LoVo (cell line): ENCODE measurements around the gene EDRF1.

ENCODE experiments used
- DNase-seq: peaks from one replicate; pipeline ENCODE4 v3.0.0-alpha.2; 2016; ENCODE audit warnings: low spot score

EDRF1 gene

DNA sequence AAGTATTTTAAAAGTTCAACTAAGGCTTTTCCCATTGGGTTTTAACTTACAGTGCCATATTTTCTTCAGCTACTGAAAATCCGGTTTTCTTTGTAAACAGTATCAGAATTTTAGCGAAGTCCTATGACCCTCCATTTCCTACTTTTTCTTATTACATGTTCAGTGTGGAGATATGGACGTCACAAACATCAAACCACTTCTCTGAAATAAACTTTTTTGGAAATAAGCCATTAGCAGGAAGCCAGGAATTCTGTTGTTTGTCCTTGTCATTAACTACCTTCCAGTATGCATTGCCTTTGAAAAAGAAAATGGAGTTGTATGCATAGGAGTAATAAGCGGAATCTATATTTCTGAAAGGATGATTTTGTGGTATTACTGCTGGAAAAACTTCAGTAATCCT is 47.0 kb downstream of the EDRF1 start:
- no peak for DNase-seq

DNA sequence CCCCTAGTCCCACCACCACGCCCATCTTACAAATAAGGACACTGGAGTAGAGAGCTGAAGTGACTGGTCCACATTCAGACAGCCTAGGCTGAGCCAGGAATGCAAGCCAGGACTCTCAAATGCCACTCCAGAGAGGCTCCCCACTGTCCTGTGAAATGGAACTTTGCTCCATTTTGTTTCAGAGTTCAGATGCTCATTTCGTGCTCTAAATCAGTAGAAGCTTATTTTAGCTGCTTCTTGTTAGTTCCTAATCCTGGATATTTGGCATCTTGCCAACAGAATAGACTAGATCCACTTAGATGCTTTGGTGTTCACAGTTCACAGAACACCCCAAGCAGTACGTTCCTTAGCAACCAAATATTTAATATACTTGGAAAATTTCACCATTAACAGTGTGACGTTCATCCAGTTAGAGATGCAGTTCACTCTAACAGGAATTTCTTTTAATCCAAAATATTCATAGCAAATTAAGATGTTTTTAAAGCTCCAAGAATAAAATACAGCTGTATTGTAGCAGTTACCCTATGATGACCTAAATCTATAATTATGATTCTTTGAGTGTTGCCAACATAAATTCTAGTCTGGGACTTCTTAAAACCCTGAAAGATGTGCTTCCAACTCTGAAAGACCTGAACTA is 48.8 kb downstream of the EDRF1 start:
- no peak for DNase-seq

DNA sequence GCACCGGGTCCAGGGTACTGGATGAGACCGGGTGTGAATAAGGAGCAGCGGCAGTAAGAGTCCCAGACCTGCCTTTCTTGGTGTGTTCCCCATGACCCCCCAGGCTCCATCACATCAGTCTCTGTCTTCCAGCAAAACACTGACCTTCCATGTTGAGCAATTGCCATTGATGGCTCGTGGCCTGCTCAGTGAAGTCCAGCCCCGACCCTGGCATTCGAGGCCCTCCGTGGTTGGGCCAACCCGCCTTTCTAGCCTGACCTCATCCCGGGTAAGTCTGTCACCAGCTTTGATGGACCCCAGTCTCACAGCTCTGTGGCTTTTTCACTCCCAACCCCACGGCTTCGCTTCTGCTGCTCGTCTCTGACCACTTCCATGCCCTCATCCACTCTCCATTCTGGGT is 49.7 kb downstream of the EDRF1 start:
- DNase-seq: no peak

DNA sequence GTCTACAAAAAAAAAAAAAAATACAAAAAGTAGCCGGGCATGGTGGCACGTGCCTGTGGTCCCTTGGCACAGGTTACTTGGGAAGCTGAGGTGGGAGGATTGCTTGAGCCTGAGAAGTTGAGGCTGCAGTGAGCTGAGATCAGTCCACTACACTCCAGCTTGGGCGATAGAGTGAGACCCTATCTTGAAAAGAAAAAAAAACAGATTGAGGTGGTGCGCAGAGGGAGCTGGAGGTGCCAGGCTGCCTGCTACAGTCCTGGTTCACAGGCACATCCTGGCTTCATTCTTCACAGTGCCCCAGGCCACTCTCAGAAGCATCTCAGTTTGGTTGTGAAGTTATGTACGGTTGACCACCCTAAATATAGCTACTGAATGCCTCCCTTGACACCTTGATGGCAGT is 51.3 kb downstream of the EDRF1 start:
- no peak for DNase-seq

DNA sequence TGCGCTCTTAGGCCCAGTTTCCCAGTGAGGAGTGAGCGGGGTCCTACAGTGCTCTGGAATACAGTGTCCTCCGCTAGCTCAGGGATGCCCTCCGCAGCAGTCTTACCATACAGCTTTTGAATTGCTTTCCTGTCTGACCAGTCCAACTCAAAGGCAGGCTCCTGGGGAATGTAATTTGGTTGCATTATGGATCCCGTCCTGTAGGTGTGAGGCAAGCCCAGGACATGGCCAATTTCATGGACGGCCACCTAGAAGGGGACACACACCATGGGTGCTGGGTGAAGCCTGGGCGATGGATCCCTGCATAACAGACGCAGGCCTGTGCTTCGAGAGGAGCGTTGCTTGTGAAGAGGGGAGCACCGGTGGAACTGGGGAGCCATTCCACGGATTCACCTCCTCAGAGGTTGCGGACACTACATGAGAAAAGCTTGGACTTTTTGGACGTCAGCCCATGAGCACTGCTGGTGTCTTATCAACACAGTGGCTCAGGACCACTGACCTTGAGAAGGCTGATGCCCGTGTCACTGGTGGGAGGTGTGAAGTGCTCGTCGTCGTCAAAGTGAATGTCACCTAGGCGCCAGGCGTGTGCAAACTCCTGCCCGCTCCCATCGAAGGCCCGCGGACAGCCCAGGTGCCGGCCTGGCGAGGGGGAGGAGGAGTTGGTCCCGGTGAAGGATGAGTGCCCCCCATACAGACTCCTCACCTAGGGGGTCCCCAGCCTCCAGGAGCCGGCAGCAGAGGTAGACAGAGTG is 52.8 kb downstream of the EDRF1 start:
- no peak for DNase-seq

DNA sequence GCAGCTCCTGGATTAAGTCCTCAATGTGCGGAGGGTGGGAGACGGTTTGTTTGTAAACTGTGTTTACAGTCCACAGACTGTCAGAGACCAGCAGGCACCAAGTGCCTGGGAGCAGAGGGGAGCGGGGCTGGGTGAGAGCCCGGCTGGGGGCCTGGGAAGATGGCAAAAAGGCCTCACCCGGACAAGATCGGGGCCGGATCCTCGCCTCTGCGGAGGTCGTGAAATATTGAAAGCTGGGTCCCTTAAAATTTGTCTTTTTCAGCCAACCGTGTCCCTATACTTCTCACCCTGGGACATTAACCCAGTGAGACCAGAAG is 53.3 kb downstream of the EDRF1 start:
- no peak for DNase-seq

DNA sequence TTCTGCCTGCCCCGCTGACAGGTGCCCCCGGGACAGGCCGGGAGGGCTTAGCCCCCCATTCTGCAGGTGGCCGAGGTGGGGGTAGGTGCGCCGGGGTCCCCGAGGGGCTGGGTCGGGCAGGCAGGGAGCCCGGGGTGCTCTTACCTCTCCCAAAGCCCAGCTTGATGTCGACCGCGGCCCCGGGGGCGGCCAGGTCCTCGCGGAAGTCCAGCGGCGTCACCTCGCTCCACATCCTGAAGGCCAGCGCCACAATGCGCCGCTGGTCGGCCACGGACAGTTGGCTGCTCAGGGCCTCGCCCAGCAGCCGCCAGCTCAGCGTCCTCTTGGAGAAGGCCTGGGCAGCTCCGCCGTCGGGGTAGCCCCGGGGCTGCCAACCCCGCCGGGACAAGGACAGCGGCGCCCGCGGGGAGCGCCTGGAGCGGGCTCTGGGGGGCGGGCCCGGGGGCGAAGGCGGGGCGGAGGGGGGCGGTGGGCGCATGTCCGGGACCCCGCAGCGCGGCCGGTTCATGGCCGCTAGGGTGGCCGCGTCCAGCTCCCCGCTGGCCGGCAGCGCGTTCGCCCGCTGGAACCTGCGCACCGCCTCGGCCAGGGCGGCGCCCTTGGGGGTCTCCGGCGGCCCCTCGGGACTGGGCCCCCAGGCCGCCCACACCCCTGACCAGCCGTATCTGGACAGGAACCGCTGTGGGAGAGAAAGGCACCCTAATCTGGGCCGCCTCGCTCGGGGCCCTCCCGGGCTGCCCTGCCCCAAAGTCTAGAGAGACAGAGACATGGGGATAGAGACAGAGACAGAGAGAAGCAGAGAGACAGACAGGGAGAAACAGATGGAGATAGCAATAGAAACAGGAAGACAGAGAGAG is 54.4 kb downstream of the EDRF1 start:
- no peak for DNase-seq

DNA sequence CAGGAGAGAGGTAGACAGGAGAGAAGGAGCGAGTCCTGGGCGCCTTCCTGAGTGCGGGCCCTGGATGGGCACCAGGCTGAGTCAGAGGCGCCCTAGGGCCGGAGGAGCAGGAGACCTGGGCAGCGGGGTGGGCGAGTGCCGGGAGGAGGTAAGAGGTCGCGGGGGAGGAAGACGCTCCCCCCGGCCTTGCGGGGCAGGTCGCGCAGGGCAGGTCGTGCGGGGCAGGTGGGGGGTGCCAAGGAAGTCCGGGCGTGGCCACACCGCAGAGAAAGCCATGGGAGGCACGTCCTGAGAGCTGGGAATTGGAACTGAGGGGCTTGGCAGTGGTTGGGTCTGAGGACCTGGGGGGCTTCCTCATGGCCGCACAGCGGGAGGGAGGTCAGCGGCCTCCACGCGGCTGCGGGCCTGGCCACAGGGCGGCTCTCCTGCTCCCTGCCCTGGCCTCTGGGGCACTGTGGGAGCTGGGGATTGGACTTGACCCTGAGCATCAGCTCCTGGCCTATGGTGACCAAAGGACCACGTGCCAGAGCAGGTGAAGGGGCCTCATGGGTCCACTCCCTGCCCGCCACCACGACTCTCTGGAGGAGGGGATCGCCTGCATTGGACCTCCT is 55.2 kb downstream of the EDRF1 start:
- no peak for DNase-seq

DNA sequence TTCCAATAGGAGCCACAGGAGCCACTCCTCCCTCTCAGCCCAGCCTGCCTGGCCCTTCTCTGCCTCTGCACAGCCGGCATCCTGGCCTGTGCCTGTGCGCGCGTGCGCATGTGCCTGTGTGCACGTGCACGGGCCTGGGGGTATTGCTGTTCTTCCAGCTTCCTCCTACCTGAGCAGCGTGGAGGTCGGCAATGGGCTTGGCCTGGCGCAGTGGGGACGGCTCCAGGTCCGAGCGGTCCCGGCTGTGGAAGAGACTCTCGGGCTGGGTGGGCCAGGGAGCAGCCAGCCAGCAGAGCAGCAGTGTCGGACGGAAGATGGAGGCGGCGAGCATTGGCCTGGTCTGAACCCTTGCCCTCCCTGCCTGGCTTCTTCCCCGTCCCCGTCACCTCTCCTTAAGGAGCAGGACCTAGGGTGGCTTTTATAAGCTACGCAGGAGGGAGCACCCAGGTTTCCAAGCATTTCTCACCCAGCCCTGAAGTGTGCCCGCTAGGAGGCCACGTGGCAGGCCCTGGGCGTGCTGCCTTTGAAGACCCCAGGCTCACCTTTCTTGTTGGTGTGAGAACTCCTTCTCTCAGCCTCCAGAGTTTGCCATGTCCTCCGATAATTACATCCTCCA is 56.1 kb downstream of the EDRF1 start, which contains the start of gene MMP21:
Gene MMP21, minus strand, starts transcription at position 331 of the 616 bp plus-strand sequence. Its CDS starts 0 bp downstream, at position 331.
- DNase-seq: no peak

DNA sequence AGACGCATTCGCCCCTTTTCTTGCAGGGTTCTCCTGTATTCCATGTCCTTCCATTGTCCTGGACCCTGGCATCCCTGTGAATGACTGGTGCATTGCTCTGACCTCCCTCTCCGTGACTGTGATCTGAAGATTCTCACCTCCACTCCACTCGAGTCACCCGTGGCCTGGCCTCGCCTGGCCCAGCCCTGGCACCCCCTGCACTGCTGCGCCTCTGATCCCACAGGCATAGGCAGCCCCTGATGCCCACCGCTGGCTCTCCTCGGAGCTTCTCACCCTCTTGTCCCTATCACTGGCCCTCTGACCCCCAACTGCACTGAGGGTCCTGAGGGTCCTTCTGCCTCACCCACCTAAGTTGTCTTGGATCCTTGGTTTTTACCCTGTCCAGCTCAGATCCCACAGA is 58.3 kb downstream of the EDRF1 start:
- no peak for DNase-seq

DNA sequence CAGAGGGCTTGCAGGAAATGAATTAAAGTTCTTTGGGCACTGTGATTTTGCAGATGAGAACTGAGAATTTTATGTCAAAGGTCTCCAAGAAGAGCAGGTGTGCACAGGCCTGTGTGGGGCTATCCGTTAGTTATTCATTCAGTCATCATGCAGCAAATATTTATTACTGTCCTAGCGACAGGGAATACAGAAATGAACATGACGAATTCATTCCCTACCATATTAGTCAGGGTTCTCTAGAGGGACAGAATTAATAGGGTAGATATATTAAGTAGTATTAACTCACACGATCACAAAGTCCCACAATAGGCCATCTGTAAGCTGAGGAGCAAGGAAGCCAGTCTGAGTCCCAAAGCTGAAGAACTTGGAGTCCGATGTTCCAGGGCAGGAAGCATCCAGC is 59.0 kb downstream of the EDRF1 start:
- no peak for DNase-seq

DNA sequence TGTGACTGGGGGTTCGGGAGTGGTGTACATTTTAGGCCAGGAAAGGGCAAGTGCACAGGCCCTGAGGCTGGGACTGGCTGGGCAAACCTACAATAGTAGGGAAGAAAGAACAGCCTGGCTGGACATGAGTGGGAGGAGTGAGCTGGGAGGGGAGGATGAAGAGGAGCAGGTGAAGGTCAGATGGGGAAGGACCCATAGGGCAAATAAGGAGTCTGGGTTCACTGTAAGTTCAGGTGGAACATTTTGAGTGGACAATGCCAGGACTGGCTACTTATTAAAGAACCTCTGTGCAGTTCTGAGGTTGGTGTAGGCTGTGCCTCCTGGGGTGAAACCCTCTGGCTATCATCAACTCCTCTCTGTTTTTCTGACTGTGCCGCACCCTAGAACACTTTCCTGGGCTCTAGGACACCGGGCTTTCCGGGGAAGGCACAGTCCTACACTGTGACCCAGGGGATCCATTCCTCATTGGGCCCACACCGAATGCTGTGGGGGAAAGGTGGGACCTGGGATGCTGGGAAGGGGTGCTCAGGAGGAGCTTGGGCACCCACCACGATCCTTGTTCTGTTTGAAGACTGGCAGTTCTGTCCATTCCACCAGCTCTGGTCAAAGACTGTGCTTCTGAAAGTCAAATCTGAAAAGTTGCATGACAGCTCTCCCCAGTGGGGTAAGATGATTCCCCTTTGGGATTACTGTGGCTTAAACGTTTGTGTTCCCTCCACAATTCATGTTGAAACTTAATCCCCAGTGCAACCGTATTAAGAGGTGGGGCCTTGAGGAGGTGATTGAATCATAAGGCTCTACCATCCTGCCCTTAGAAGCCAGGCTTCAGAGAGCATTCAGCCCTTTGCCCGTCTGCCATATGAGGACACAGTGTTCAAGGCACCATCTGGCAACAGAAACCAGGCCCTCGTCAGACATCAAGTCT is 60.2 kb downstream of the EDRF1 start:
- DNase-seq: no peak

DNA sequence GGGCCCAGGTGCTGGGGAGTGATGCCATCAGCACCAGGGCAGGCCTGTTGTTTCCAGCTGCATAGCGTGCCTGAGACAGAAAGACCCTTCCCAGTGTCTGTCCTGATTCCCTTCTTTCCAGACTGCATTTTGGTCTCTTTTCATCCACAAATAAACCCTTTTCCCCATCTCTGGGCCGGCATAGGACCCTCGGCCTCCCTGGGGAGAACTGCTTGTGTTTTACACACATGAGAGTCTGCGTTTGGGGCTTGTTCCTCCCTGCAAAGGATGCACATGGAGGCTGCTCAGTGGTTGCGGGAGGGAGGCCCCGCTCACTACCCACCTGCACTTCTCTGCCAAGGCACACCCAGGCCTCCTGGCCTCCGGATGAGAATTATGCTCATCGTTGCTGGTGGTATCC is 61.9 kb downstream of the EDRF1 start:
- DNase-seq: no peak

DNA sequence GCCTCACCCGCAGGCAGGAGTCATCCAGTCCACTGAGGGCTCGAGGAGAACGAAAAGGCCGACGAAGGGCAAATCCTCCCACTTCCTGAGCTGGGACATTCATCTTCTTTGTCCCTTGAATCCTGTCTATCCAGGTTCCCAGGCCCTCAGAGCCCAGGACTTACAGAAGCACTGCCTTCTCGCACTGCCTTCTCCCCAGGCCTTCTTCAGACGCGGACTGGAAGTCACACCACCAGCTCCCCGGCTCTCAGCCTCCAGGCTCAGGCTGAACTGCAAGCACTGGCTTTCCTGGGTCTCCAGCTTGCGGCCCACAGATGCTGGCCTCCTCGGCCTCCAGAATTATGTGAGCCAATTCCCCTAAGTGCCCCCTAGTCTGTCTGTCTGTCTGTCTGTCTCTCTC is 62.5 kb downstream of the EDRF1 start:
- no peak for DNase-seq

DNA sequence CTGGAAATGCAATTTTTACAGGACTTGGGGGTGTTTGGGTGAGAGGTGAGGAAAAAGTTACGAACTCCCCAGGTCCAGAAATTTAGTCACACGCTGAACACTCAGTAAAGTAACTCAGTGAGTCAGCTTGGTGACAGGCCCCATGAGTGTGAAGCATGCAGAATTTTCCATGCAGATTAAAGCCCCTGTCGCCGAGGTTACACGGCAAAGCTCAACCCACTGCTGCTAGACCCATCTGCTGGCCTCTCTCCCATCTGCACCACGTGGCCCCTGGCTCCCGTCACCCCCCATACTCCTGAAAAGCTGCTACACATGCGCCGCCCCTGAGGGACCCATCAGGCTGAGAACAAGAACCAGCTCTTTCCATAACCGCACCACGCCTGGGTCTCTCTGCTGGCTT is 63.1 kb downstream of the EDRF1 start:
- DNase-seq: no peak

DNA sequence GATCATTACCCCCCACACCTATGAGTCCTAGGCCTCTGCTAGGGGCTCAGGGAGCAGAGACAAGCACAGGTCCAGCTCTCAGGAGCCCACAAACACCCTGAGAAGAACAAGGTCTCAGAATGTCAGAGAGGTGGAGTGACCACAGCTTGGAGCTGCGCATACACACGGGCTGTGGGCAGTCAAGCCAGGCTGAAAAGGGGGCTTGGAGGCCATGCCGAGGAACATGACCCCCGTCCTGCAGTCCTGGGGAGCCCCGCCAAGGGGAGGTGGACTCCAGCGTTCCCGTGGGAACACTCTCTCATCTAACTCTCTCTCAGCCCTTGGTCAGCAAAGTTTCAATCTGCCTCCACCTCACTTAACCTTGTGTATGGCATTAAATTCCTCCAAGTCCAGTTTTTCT is 63.9 kb downstream of the EDRF1 start:
- no peak for DNase-seq

DNA sequence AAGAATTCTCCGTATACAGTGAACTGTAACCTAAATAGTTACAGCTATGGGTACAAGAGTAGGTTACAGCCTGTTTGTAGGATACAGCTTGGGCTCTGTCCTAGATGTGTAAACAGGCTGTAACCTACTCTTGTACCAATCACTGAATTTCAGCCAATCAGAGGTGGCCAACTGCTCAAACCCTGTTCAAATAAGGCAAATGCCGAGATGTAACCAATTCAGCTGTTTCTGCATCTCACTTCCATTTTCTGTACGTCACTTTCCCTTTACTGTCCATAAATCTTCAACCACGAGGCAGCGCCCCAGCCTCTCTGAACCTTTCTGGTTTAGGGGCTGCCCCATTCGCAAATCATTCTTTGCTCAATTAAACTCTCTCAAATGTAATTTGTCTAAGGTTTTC is 64.4 kb downstream of the EDRF1 start:
- no peak for DNase-seq

DNA sequence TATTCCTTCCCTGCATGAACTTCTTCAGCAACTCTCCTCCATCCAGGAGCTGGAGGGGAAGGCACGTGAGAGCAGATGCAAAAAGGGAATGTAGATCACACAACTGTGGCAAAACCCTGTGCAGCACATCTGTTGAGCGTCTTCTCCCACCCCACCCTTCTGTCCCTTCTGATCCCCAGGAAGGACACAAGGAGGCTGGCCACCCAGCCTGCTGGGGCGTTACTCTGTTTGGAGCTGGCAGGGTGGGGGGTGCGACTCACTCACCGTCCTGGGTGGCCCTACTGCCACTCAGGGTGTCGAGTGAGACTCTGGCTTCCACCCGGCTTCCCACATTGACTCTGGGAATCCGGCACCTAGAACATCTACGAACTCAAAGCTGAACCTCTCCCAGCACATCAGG is 66.3 kb downstream of the EDRF1 start:
- DNase-seq: no peak

DNA sequence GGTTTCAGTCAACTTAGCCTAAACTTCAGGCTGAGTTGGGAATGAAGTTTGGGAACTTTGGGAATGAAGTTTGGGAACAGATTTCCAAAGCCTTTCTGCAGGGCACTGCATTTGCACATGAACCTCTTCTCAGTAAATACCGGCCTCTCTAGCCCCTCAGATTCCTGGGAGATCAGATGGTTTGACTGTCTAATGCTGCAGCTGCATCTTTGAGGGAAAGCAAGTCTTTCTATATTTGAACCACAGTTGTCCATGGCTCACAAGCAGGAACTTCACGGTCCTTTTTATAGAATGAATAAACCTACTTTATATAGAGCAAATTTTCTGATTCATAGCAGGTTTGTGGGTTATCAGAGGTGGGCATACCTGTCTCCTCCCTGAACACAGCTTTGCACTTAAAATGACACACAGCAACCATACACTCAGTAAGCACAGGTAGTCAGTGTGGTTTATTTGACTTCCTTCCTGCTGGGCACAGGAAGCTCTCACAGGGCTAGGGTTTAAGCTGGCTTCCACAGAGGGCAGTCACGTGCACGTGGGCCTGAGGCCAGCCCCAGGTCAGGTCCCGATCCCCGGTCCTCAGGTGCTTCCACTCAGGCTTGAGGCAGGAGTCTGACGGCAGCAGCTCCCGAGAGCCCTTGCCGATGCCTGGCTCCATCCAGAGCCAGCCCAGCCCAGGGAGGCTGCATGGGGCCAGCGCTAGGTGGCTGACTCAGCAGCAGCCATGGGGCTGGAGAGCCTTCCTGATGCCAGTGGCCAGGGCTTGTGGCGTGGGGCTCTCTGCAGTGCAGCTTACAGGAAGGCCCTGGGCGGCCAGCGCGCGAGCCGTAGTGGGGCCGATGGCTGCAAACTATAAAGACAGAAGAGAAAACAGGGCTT is 68.9 kb downstream of the EDRF1 start:
- no peak for DNase-seq
